ENCODE measurements around the gene IQSEC1.

IQSEC1 gene

GRCh38 chr3:13015286-13016082 is 57.7 kb downstream of the IQSEC1 start:
- DNase-seq (ENCODE audit: low spot score): no peak

GRCh38 chr3:13014755-13015285 is 58.4 kb downstream of the IQSEC1 start:
- no peak for DNase-seq (ENCODE audit: low spot score)

DNA sequence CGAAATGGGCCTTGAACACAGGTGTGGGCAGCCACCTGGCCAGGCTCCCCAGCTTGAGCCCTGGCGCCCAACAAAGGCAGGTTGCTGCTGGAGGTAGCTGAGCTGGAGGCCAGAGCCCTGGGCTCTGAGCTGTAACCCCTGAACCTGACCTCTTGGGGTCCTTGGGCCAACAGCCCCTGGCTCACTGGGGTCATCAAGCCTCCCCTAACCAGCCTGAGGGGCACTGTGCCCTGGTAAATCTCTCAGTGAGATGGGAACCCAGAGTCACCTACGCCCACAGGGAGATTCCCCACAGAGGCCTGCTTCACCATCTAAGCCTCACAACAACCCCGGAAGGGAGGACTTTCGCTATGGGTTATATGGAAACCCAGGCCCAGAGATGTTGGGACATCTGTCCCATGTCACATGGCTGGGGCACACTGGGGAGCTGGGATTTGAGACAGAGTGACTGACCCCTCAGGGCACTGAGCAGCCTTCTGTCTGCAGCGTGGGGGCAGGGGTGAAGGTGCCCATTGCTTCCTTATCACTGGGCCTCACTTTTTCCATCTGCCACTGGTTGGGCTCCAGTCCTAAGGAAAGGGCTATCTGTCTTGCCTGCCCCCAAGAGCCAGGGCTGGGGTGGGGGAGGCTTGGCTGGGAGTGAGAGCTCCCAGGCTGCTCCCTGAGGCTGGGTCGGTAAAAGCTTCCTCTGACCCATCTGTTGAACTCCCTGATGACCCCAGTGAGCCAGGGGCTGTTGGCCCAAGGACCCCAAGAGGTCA is 59.1 kb downstream of the IQSEC1 start:
- no peak for DNase-seq (ENCODE audit: low spot score)

GRCh38 chr3:13013566-13013965 is 59.7 kb downstream of the IQSEC1 start:
- DNase-seq (ENCODE audit: low spot score): no peak

- DNase-seq (ENCODE audit: low spot score): no peak
Observed at GRCh38 chr3:13013151-13013561, 60.1 kb downstream of the IQSEC1 start.

DNA sequence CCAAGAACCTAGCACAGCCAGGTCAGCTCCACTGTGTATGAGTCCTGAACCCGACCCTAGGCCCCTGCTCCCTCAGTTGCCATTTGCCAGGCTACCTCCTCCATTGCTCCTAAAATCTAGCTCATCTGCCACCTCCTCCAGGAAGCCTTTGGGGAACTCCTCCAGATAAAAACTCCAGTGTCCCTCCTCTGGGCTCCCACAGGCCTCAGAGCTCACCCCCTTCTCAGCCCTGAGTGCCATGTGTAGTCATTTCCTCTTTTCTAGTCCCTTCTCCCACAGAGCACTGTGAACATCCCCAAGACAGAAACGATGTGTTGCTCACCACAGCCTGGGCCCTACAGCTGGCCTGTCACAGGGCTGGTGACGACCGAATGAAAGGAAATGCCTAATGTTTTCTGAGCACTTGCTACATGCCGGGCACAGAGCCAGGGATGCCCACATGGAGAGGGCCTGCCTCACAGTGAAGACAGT is 61.0 kb downstream of the IQSEC1 start:
- DNase-seq (ENCODE audit: low spot score): peak; percentile 85

GRCh38 chr3:13011573-13012220 is 61.5 kb downstream of the IQSEC1 start:
- DNase-seq (ENCODE audit: low spot score): peak; percentile 42

DNA sequence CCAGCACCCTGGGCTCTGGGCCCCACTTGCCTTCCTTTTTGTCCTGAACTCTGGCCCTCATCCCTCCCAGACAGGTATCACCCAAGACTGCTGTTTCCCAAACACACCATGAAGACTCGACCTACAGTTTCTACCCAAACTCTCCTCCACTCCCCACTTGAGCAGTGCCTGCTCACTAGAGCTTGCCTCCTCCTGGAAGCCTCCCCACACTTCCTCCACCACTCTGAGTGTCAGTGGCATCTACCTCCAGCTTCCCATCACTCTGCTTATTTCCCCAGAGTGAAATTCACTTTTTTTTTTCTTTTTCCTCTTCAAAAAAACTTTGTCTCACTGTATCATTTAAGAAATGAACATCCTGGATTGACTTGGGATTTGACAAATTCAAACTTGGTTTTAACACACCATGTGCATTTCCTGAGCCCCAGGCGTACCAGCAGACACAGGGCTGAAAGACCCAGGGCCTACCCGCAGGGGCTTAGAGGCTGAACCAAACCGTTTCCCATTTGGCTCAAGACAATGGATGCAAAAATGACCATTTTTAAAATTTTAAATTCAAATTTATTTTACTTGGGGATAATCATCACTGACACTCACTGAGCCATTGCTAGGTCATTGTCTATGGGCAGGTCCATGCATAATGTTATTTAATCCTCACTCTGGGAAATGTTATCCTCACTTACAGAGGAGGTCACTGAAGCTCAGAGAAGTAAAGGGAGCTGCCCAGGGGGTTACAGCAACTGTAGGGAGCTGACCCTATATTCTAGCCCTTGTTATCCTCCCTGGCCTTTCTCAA is 62.3 kb downstream of the IQSEC1 start:
- no peak for DNase-seq (ENCODE audit: low spot score)

- no peak for DNase-seq (ENCODE audit: low spot score)
Observed at GRCh38 chr3:13009946-13010315, 63.3 kb downstream of the IQSEC1 start.

DNA sequence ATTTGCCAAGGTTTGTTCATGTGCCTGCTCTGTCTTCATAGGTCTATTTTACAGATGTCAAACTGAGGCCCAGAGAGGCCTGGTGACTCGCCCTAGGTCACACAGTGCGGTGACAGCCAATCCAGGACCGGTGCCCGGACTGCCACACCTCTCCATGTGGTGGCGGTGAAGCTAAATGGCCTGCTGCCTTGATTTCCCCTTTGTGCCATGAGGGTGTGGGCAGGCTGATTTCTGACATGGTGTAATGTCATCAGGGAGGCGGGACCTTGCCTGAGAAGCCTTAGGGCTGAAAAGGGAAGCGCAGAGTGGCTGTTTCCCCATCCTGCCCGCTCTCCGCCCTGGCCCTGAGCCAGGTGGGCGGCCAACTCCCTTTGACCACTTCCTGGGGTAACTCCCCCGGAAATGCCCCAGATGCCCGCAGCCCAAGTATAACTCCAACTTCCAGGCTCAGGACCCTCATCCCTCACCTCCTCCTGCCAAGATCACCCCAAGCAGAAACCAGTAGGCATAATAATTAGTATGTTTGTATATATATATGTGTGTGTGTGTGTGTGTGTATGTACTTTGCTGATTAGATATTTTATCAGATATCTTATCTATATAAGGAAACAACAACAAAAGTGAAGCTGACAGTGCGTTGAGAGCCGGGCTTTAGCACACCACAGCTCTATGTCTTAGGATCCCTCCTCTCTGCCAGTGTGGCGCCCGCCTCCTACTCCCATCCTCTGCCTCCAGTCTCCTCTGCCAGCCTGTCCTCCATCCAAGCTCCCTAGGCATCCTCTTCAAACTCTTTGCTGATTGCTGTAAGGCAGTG is 63.9 kb downstream of the IQSEC1 start:
- peak; percentile 73 for DNase-seq (ENCODE audit: low spot score)

GRCh38 chr3:13008155-13008995 is 64.9 kb downstream of the IQSEC1 start:
- no peak for DNase-seq (ENCODE audit: low spot score)

GRCh38 chr3:13007251-13007941 is 65.8 kb downstream of the IQSEC1 start:
- no peak for DNase-seq (ENCODE audit: low spot score)

DNA sequence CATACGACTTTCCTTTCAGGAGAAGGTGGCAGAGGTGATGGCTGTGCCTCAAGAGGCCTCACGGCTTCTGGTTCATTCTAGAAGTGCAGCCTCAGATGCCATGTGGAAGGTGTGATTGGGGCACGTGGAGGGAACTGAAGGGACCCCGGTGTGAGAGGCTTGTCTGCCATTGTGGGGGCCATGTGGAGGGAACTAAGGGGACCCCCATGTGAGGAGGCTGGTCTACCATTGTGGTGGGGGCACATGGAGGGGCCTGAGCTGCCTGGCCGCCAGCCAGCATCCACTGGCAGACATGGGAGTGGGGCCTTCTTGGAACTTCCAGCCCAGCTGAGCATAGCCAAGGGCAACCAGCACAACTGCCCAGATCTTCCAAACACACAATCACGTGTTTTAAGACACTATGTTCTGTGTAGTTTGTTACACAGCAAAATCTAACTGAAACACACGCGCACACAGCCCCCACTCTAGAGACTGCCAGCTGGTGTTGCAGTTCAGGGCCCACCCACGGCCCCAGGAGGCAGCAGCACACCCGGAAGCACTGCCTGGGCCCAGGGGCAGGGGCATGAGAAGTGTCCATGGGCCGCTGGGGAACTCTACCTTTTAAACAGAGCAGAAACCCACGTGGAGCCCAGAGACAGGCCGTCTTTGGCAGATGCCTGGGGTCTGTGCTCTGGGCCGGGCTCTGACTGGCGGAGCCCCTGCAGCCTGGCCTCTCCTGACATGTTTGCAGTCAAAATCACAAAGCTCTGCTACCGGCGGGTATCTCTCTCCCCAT is 66.8 kb downstream of the IQSEC1 start:
- no peak for DNase-seq (ENCODE audit: low spot score)

DNA sequence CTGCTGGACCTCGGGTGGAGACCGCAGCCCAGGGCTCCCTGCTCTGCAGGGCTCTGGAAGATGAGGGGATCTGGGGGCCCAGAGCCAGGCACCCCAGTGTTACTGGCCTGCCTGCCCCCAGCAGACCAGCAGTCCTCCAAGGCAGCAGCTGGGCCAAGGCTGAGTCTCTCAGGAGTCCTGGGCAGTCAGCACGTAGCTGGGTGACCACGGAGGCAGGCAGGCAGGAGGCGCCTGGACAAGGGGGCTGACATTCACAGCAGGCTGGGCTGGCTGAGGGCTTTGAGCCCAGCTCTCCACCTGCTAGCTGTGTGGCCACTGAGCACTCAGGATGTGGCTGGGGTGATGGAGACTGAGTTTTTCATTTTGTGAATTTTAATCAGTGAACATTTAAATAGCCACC is 67.9 kb downstream of the IQSEC1 start:
- no peak for DNase-seq (ENCODE audit: low spot score)

- no peak for DNase-seq (ENCODE audit: low spot score)
Observed at GRCh38 chr3:13004376-13004775, 68.9 kb downstream of the IQSEC1 start.

DNA sequence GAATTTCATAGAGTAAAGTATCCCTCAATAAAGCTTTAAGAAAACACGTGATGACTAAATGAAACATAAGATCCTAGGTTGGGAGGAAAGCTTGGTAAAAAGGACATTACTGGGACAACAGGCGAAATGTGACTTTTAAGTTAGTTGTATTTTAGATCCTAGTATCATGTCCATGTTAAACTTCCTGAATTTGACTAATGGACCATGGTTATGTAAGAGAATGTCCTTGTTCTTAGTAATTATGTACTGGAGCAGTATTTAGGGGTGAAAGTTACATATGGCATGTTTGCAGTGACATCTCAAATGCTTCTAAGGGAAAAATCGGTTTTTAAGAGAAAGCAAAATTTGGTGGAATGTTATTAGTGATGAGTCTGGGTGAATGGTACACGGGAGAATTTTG is 69.6 kb downstream of the IQSEC1 start:
- no peak for DNase-seq (ENCODE audit: low spot score)

- DNase-seq (ENCODE audit: low spot score): no peak
Observed at GRCh38 chr3:13002398-13003124, 70.7 kb downstream of the IQSEC1 start.
